ENCODE results near the gene CEP350. TPM values are rescaled to one million over a fixed set of nuclear protein-coding genes. Genes with fewer than 3 reads are reported as not detected.
A peak's percentile ranks its signal among the peaks of the same experiment; 100 is the strongest.

CEP350 gene
- total and polyA plus RNA-seq, 2 of the 13 experiments (the other 11 are each of a cell fraction or from before 2014, with no cell fraction given) = 7.6 to 35.9 TPM

DNA sequence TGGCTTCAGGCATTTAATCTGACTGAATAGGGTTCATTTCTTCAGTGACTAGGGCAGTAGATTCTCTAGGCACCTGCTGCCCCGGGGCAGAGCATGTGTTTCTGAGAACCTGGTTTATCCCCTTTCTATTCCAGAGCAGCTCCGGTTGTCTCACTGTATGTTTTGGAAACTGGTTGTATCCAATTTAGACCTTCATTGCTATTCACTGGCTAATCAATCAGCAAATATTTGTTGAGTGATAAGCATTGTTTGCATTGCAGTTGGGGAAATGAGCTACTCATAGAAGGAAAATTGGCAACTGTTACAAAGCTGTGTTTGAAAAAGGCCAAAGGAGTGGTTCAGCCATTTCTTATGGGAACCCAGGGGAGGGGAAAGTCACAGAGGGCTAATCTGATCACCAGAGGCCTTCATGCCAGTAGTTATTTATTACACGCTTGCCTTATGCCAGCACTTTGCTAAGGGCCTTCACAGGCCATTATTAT, 203.0 kb downstream of the CEP350 start:
- Histone ChIP-seq H3K4me2 (ENCODE audit: low read depth, low read length) (peak overlapping the region; percentile 96), H3K27ac (ENCODE audit: extremely low read length, insufficient read depth, low read length) (peak overlapping the region; percentile 54), H4K20me1 (ENCODE audit: insufficient read depth, low read length) (no peaks in the 10 kb centered on the region; the same call in 1 of the 2 replicates), H3K4me1 (ENCODE audit: insufficient read depth, low read length) (peaks cover 54% of the 10 kb centered on the region), H3K9ac (ENCODE audit: insufficient read depth, low read depth, low read length) (peak overlapping the region; percentile 59; the same call in 1 of the 2 replicates), H3K79me2 (ENCODE audit: insufficient read depth, low read length) (no peaks in the 10 kb centered on the region), H2AFZ (ENCODE audit: low read length) (no peak overlapping the region), H3K36me3 (replicated peaks in 1 of 2; ENCODE audit: control insufficient read depth in 1 of 2, insufficient read depth in 2 of 2, low read length in 2 of 2) (no peaks in the 10 kb centered on the region), H3K4me3 (replicated peaks in 1 of 3; ENCODE audit: insufficient read depth in 1 of 3, low read depth in 2 of 3, low read length in 3 of 3) (peak overlapping the region in 2 of 3 experiments; percentile 27 to 52; a peak in 2 of 6 replicates), H3K27me3 (ENCODE audit: control insufficient read depth in 1 of 2, insufficient read depth in 2 of 2, low read length in 2 of 2) (peaks cover 0 to 43% of the 10 kb centered on the region in 2 experiments; a peak in 4 of 5 replicates), H3K9me3 (ENCODE audit: low read length) (no peaks in the 10 kb centered on the region)
- no TSS peak for BruUV-seq (replicated peaks)
- POLR2A ChIA-PET = interaction anchor here (0.8 to 2.4 kb wide), 6 partner anchors 10 to 275 kb away, joined by 3 to 7 read pairs (median 4); partner anchors contain the start of gene TOR1AIP1
- CTCF ChIA-PET (ENCODE audit: low intra/inter-chr PET ratio, low total read pairs) = interaction anchor here (1.0 kb wide), 1 partner anchor 12 kb away, joined by 3 read pairs; no protein-coding TSS in a partner anchor
- intact Hi-C loops (cut with micrococcal nuclease; ENCODE audit: unreplicated experiment) = loop anchor here (10.0 kb wide), 1 partner anchor 203 kb away; the partner anchor contains the start of gene CEP350
- ATAC-seq = peak; percentile 73
- in situ Hi-C loops (cut with HindIII; ENCODE audit: extremely low pct_ligation_motif_present, low pct_unique_long_range_greater_than_20kb) = no loop called here
- WGBS (ENCODE audit: low lambda C conversion rate) = 0% methylated on average over 3 of the region's 3 CpGs
- DNase-seq (ENCODE audit: low spot score) = peak; percentile 92
- FAIRE-seq = peak; percentile 71
- TF ChIP-seq KAT8 (CRISPR knock-in tag; IDR thresholded peaks at IDR 0.05) = peak; percentile 56
- peak; percentile 35 for TF ChIP-seq SKI (IDR thresholded peaks at IDR 0.05; ENCODE audit: partially characterized antibody)
- peak; percentile 41; the same call in 1 of the 2 replicates for TF ChIP-seq MAX (IDR thresholded peaks at IDR 0.05)
- peak; percentile 58; the same call in 1 of the 2 replicates for TF ChIP-seq TARDBP (CRISPR knock-in tag; IDR thresholded peaks at IDR 0.05)
- TF ChIP-seq DPF2 (CRISPR knock-in tag; IDR thresholded peaks at IDR 0.05; ENCODE audit: borderline replicate concordance, low read depth) = peak; percentile 83; the same call in 1 of the 2 replicates
- TF ChIP-seq HMG20A (CRISPR knock-in tag; IDR thresholded peaks at IDR 0.05; ENCODE audit: borderline replicate concordance) = peak; percentile 93
- TF ChIP-seq KAT2B (IDR thresholded peaks at IDR 0.05; ENCODE audit: borderline replicate concordance, low read depth, low read length) = no peak
- peak; percentile 67; the same call in 1 of the 2 replicates for TF ChIP-seq SIX1 (CRISPR knock-in tag; IDR thresholded peaks at IDR 0.05; ENCODE audit: borderline replicate concordance)
- peak; percentile 82 for TF ChIP-seq MED1 (CRISPR knock-in tag; IDR thresholded peaks at IDR 0.05)
- no peak for TF ChIP-seq SAFB2 (CRISPR knock-in tag; IDR thresholded peaks at IDR 0.05; ENCODE audit: borderline replicate concordance, low read depth)
- 0 out of 4 replicates have a peak, but pooled peaks of 1 of the 2 experiments have one; percentile 8 for TF ChIP-seq NR2F1 (CRISPR knock-in tag; IDR thresholded peaks at IDR 0.05)
- TF ChIP-seq TSC22D2 (CRISPR knock-in tag; IDR thresholded peaks at IDR 0.05; ENCODE audit: borderline replicate concordance) = no peak
- peak; percentile 88 for TF ChIP-seq HDAC1 (CRISPR knock-in tag; IDR thresholded peaks at IDR 0.05)
- TF ChIP-seq FOXP4 (CRISPR knock-in tag; IDR thresholded peaks at IDR 0.05) = peak; percentile 84
- no peak for TF ChIP-seq PRPF4 (IDR thresholded peaks at IDR 0.05; ENCODE audit: low read depth, low read length, poor library complexity, severe bottlenecking)
- TF ChIP-seq ASH2L (IDR thresholded peaks at IDR 0.05; ENCODE audit: insufficient read length, low read depth, low read length) = peak; percentile 27
- TF ChIP-seq HOXD1 (CRISPR knock-in tag; IDR thresholded peaks at IDR 0.05) = 0 out of 2 replicates have a peak, but pooled peaks have one; percentile 20
- peak; percentile 68 for TF ChIP-seq ERF (CRISPR knock-in tag; IDR thresholded peaks at IDR 0.05)
- peak; percentile 80 for TF ChIP-seq FOXA1 (IDR thresholded peaks at IDR 0.05)
- TF ChIP-seq FOXA1 (CRISPR knock-in tag; IDR thresholded peaks at IDR 0.05) = peak; percentile 93
- 0 out of 2 replicates have a peak, but pooled peaks have one; percentile 33 for TF ChIP-seq ZNF34 (CRISPR knock-in tag; IDR thresholded peaks at IDR 0.05; ENCODE audit: borderline replicate concordance)
- peak; percentile 98 for TF ChIP-seq GATA4 (IDR thresholded peaks at IDR 0.05; ENCODE audit: borderline replicate concordance, low read depth)
- 0 out of 2 replicates have a peak, but pooled peaks have one; percentile 43 for TF ChIP-seq ZNF24 (IDR thresholded peaks at IDR 0.05)
- peak; percentile 60; the same call in 1 of the 2 replicates for TF ChIP-seq NCOR1 (IDR thresholded peaks at IDR 0.05; ENCODE audit: borderline replicate concordance, low read length)
